ENCODE measurements around the gene HSD11B1. TPM values are rescaled to one million over a fixed set of nuclear protein-coding genes. Genes with fewer than 3 reads are reported as not detected.

The HSD11B1 gene
- total and polyA plus RNA-seq, 12 donors, result 0.17 to 29.6 (median 8.6) TPM

DNA sequence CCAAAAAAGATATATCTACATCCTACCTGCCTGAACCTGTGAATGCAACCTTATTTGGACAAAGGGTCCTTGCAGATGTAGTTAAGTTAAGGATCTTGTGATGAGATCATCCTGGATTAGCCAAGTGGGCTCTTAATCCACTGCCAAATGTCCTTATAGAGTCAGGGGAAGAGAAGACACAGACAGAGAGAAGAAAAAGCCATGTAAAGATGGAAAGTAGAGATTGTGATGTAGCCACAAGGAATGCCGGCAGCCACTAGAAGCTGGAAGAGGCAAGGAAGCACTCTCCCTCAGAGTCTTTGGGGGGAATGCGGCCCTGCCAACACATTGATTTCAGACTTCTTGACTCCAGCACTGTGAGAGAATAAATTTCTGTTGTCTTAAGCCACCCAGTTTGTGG is 16.2 kb downstream of the HSD11B1 start:
- WGBS, 4 donors, result 78 to 92% (median 87%) methylated on average over 2 of the region's 2 CpGs
- no peaks in the 10 kb centered on the region for H3K9me3 ChIP-seq (replicated peaks in 1 of 3)

DNA sequence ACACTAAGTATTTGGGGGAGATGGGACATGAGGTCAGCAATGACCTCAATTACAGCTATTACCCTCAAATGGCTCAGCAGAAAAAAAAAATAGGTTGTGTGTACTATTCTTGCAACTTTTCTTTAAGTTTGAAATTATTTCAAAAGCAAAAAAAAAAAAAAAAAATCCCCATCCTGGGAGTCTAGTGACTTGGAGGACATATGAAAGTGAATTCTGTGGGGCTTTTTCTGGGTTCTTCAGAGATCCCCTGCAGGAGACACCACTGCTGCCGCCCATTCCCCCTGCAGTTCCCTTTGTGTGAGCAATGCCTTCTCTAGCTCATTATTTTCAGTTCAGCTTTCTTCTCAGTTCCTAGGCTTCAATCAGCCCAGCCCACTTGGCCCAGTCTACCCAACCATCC is 16.7 kb downstream of the HSD11B1 start:
- H3K27ac ChIP-seq, result peak overlapping the region in 1 of 5 donors; percentile 43
- H3K4me1 ChIP-seq (replicated peaks in 1 of 2), result peaks cover 4 to 6% of the 10 kb centered on the region in 2 donors
- H3K9me3 ChIP-seq (replicated peaks in 1 of 3), result no peaks in the 10 kb centered on the region
- WGBS, 4 donors, result 89 to 92% (median 91%) methylated on average over 1 of the region's 1 CpG
- TF ChIP-seq, protein P1, sequence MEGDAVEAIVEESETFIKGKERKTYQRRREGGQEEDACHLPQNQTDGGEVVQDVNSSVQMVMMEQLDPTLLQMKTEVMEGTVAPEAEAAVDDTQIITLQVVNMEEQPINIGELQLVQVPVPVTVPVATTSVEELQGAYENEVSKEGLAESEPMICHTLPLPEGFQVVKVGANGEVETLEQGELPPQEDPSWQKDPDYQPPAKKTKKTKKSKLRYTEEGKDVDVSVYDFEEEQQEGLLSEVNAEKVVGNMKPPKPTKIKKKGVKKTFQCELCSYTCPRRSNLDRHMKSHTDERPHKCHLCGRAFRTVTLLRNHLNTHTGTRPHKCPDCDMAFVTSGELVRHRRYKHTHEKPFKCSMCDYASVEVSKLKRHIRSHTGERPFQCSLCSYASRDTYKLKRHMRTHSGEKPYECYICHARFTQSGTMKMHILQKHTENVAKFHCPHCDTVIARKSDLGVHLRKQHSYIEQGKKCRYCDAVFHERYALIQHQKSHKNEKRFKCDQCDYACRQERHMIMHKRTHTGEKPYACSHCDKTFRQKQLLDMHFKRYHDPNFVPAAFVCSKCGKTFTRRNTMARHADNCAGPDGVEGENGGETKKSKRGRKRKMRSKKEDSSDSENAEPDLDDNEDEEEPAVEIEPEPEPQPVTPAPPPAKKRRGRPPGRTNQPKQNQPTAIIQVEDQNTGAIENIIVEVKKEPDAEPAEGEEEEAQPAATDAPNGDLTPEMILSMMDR (IDR thresholded peaks at IDR 0.05), result no peak
- TF ChIP-seq POLR2A (IDR thresholded peaks at IDR 0.05), result no peak
- no peaks in the 10 kb centered on the region for H3K36me3 ChIP-seq (replicated peaks in 1 of 2)
- no peaks in the 10 kb centered on the region for H3K27me3 ChIP-seq
- H3K4me3 ChIP-seq, result no peak overlapping the region
- intact Hi-C loops (cut with DNase I), result no loop called here
- no peak for DNase-seq

More for the DNA sequence above, 16.2 kb downstream of the HSD11B1 start:
- H3K36me3 ChIP-seq (replicated peaks in 1 of 2), result no peaks in the 10 kb centered on the region
- no peak for TF ChIP-seq POLR2A (IDR thresholded peaks at IDR 0.05)
- TF ChIP-seq, protein P1 (IDR thresholded peaks at IDR 0.05), result no peak
- H3K4me3 ChIP-seq, result no peak overlapping the region
- intact Hi-C loops (cut with DNase I), result no loop called here
- H3K27ac ChIP-seq, result peak overlapping the region in 4 of 5 donors; percentile 0 to 57 (median 47)
- no peak for DNase-seq
- H3K27me3 ChIP-seq, result no peaks in the 10 kb centered on the region
- H3K4me1 ChIP-seq (replicated peaks in 1 of 2), result peaks cover 4 to 6% of the 10 kb centered on the region in 2 donors

DNA sequence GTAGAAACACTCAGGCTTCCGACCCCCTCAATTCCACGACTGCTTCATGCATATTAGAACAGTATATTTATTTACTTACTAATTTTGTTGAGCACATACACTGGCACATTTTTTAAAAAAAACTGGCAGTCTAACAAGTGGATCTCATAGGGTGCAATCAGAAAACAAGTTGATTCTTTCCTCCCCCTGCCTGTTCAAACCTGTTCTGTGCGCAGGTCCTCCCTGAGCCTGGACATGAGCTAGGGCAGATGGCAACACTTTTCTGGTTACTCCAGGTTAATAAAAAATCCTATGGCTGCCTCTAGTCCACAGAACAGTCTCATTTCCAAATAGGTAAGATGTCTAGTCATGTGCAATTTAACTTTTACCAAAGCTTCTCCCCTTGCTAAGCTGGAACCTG is 18.6 kb downstream of the HSD11B1 start:
- Histone ChIP-seq H3K9me3 (replicated peaks in 1 of 3) (no peaks in the 10 kb centered on the region), H3K27ac (no peak overlapping the region), H3K4me3 (no peak overlapping the region), H3K27me3 (no peaks in the 10 kb centered on the region), H3K4me1 (replicated peaks in 1 of 2) (peaks cover 4 to 6% of the 10 kb centered on the region in 2 donors), H3K36me3 (replicated peaks in 1 of 2) (no peaks in the 10 kb centered on the region)
- no peak for DNase-seq
- TF ChIP-seq, protein P1 (IDR thresholded peaks at IDR 0.05), result no peak
- no peak for TF ChIP-seq POLR2A (IDR thresholded peaks at IDR 0.05)
- WGBS, 4 donors, result 97 to 98% (median 98%) methylated on average over 3 of the region's 3 CpGs
- intact Hi-C loops (cut with DNase I), result no loop called here

DNA sequence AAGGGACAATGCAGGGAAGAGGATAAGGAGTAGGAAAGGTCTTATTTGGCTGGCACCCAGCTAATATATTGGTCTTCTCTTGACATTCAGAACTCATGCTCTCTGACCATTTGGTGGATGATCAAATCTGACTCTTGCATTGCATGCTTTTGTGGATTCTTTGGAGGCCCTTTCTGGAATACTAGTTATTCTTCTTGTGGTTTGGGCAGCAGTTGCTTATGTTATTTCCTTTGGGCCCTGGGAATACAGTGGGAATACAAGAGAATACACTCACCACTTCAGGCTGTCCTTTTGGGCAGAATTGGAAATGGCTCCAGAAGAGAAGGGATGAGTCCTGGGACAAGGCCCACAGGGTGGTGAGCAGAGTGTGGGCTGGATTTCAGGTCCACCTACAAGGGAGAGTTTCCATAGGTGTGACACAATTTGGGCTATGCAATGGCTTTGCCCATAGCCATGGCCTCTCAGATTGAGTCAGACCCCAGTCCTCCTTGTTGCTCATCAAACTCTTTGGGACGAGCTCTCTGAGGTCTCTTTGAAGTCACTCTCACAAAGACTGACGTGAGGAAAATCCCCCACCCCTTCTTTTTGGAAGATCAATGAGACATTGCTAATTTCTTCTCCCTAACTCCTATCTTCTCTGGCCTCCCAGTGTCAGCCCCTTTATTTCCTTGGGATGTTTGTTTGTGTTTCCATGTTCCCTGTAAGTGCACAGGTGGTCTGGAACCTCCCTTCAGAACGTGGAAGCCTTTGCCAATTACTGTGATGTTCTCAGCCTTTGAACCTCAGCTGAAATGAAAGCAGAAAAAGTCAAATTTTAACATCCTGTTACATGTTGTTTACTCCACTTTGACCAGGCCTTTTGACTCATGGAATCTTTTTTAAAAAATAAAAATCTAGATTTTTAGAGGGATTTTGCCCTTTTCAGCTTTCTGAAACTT is 19.4 kb downstream of the HSD11B1 start:
- no peaks in the 10 kb centered on the region for H3K27me3 ChIP-seq
- DNase-seq, result no peak
- TF ChIP-seq, protein P1 (IDR thresholded peaks at IDR 0.05), result no peak
- TF ChIP-seq POLR2A (IDR thresholded peaks at IDR 0.05), result no peak
- no peaks in the 10 kb centered on the region for H3K9me3 ChIP-seq (replicated peaks in 1 of 3)
- peaks cover 4 to 6% of the 10 kb centered on the region in 2 donors for H3K4me1 ChIP-seq (replicated peaks in 1 of 2)
- intact Hi-C loops (cut with DNase I), result no loop called here
- no peak overlapping the region for H3K27ac ChIP-seq
- H3K4me3 ChIP-seq, result no peak overlapping the region
- WGBS, 4 donors, result 68 to 79% (median 73%) methylated on average over 3 of the region's 3 CpGs
- H3K36me3 ChIP-seq (replicated peaks in 1 of 2), result no peaks in the 10 kb centered on the region
